OCI-LY7 (cell line): ENCODE measurements around the gene ELOF1. TPM values are rescaled to one million over a fixed set of nuclear protein-coding genes. Genes with fewer than 3 reads are reported as not detected.

Experiments used
- BruUV-seq: library from RNA; stranded (reverse); fragments of 400-500 nt; replicated peaks from 2 replicates; lab custom pipeline; 2021; lab: Mats Ljungman, UMichigan
- CTCF ChIA-PET: fragments of 300-600 bp; sonication (Branson Sonifier 250); formaldehyde crosslinking; loops from one replicate; lab custom pipeline; 2022; ENCODE audit warnings: antibody characterized with exemption; ENCODE audit not compliant: unreplicated experiment; lab: Charles Lee
- POLR2A ChIA-PET: fragments of 300-600 bp; sonication (Branson Sonifier 250); formaldehyde crosslinking; loops from one replicate; lab custom pipeline; 2022; ENCODE audit warnings: antibody characterized with exemption; lab: Charles Lee
- DNase-seq: peaks from one replicate; pipeline ENCODE4 v3.0.0-alpha.2; 2015; ENCODE audit warnings: low spot score
- H2AFZ ChIP-seq: fragments of 200-600 bp; sonication (generic), shearing (Covaris generic); 2 replicates; pipeline ENCODE4 v1.6.1; 2014; ENCODE audit warnings: mild to moderate bottlenecking, antibody characterized with exemption, low read length, moderate library complexity
- H3K27ac ChIP-seq: fragments of 200-600 bp; sonication (generic); 2 replicates; pipeline ENCODE4 v1.5.1; 2014; ENCODE audit warnings: mixed run types, low read depth, mild to moderate bottlenecking, moderate library complexity, low read length, inconsistent platforms; ENCODE audit not compliant: poor library complexity, severe bottlenecking
- H3K36me3 ChIP-seq: fragments of 200-600 bp; sonication (generic); 2 replicates; pipeline ENCODE4 v1.6.1; 2014; ENCODE audit warnings: mild to moderate bottlenecking, antibody characterized with exemption, low read length, moderate library complexity, mixed read lengths; ENCODE audit not compliant: insufficient read depth
- H3K4me1 ChIP-seq: fragments of 200-600 bp; sonication (generic); 2 replicates; pipeline ENCODE4 v1.5.1; 2014; ENCODE audit warnings: mild to moderate bottlenecking, low read length; ENCODE audit not compliant: insufficient read depth, poor library complexity, severe bottlenecking
- H3K4me2 ChIP-seq: fragments of 200-600 bp; sonication (generic); 2 replicates; pipeline ENCODE4 v1.6.1; 2014; ENCODE audit warnings: mild to moderate bottlenecking, low read length
- H3K4me3 ChIP-seq: fragments of 200-600 bp; sonication (generic); 2 replicates; pipeline ENCODE4 v1.5.1; 2014; ENCODE audit warnings: mild to moderate bottlenecking, low read depth, low read length; ENCODE audit not compliant: poor library complexity, severe bottlenecking
- H3K79me2 ChIP-seq: fragments of 200-600 bp; sonication (generic); 2 replicates; pipeline ENCODE4 v1.6.1; 2016; ENCODE audit warnings: low read depth, mild to moderate bottlenecking, low read length, moderate library complexity, mixed read lengths; ENCODE audit not compliant: insufficient read depth
- H3K9me2 ChIP-seq: fragments of 200-600 bp; sonication (generic); 2 replicates; pipeline ENCODE4 v1.6.1; 2016; ENCODE audit warnings: mild to moderate bottlenecking, low read length, mixed read lengths; ENCODE audit not compliant: insufficient read depth
- H3K9me3 ChIP-seq: fragments of 200-600 bp; sonication (generic); 2 replicates; pipeline ENCODE4 v1.6.1; 2014; ENCODE audit warnings: mild to moderate bottlenecking, mixed run types, low read length, mixed read lengths
- H4K20me1 ChIP-seq: fragments of 200-600 bp; sonication (generic); 2 replicates; pipeline ENCODE4 v1.6.1; 2014; ENCODE audit warnings: mild to moderate bottlenecking, antibody characterized with exemption, low read length, moderate library complexity, mixed read lengths; ENCODE audit not compliant: insufficient read depth
- EZH2phosphoT487 ChIP-seq: fragments of 200-600 bp; sonication (generic); IDR thresholded peaks from 2 replicates; pipeline ENCODE4 v1.6.1; 2018; ENCODE audit warnings: low read depth, borderline replicate concordance, mild to moderate bottlenecking, mixed run types, antibody characterized with exemption, low read length, moderate library complexity, mixed read lengths
- intact Hi-C: fragments of 100-400 bp; cut with micrococcal nuclease; formaldehyde crosslinking; loops from one replicate; pipeline ENCODE4 v1.10.0; 2022; ENCODE audit not compliant: unreplicated experiment
- total RNA-seq, 2 experiments: library from RNA; depleted of rRNA in 1 of 2; stranded (reverse); fragments of >200 nt in 1 of 2; shearing (Covaris generic) in 1 of 2; gene quantifications; 2 replicates each; pipeline ENCODE4 v1.2.3, GENCODE V29; 2014 to 2022
- TF ChIP-seq, protein P1 (sequence below): fragments of 200-600 bp; sonication (generic); conservative IDR thresholded peaks from 2 replicates; pipeline ENCODE4 v1.5.1; 2014; ENCODE audit warnings: mild to moderate bottlenecking, antibody characterized with exemption, low read length, moderate library complexity, mixed read lengths

ELOF1 gene
- total RNA-seq, 2 experiments from 2014 or later = 60.5 to 73.2 TPM

DNA sequence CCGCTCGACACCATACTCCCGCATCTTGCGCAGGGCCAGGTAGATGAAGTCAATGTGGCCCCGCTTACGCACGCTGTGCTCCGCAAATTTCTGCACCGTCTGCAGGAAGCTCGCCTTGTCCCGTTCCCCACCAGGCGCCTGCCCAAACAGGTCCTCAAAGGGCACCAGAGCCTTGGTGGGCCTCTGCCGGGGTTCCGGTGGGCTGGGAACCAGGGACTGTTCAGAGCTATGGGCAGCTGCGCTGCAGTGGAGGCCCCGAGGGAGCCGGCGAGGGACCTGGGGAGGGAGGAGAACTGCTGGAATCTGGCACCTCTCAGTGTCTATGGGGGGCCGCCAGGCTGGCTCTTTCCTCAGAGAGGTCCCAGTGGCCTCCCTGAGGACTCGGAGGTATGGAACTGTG is 45.1 kb downstream of the ELOF1 start:
- H4K20me1 ChIP-seq = no peaks in the 10 kb centered on the region
- DNase-seq = no peak
- BruUV-seq = no TSS peak
- CTCF ChIA-PET = no interaction called here
- H3K79me2 ChIP-seq = no peaks in the 10 kb centered on the region
- no peak overlapping the region for H3K4me3 ChIP-seq
- H3K9me3 ChIP-seq = no peaks in the 10 kb centered on the region
- no peaks in the 10 kb centered on the region for H3K4me1 ChIP-seq
- no peak overlapping the region for H3K27ac ChIP-seq
- peaks cover 51% of the 10 kb centered on the region for H3K36me3 ChIP-seq
- POLR2A ChIA-PET = interaction anchor here (0.6 to 0.7 kb wide), 3 partner anchors 9 to 253 kb away, joined by 3 to 6 read pairs (median 4); no protein-coding TSS in a partner anchor
- no peak overlapping the region for H3K4me2 ChIP-seq
- intact Hi-C loops = no loop called here
- no peak overlapping the region for H2AFZ ChIP-seq
- H3K9me2 ChIP-seq = no peaks in the 10 kb centered on the region
- no peak for TF ChIP-seq EZH2phosphoT487
- TF ChIP-seq, protein P1, sequence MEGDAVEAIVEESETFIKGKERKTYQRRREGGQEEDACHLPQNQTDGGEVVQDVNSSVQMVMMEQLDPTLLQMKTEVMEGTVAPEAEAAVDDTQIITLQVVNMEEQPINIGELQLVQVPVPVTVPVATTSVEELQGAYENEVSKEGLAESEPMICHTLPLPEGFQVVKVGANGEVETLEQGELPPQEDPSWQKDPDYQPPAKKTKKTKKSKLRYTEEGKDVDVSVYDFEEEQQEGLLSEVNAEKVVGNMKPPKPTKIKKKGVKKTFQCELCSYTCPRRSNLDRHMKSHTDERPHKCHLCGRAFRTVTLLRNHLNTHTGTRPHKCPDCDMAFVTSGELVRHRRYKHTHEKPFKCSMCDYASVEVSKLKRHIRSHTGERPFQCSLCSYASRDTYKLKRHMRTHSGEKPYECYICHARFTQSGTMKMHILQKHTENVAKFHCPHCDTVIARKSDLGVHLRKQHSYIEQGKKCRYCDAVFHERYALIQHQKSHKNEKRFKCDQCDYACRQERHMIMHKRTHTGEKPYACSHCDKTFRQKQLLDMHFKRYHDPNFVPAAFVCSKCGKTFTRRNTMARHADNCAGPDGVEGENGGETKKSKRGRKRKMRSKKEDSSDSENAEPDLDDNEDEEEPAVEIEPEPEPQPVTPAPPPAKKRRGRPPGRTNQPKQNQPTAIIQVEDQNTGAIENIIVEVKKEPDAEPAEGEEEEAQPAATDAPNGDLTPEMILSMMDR = no peak

DNA sequence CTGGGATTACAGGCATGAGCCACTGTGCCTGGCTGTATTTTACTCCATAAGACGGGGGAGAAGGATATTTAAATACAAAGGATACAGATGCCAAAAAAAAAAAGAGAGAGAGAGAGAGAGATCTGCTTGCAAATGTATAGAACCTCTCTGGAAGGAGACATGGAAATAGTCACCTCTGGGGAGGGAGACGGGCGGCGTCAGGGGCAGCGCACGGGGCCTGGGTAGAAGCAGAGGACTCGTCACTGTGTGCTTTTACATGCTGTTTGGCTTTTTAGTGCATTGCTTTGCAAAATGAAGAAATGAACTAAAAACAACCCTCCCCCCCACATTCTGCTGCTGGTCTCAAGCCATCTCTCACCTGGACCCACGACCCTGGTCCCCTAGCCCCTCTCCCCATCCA is 48.6 kb downstream of the ELOF1 start:
- ChIA-PET CTCF (no interaction called here), POLR2A (no interaction called here)
- no peaks in the 10 kb centered on the region for H3K9me3 ChIP-seq
- H3K4me1 ChIP-seq = peaks cover 16% of the 10 kb centered on the region
- peaks cover 5% of the 10 kb centered on the region; the same call in 1 of the 2 replicates for H3K79me2 ChIP-seq
- H2AFZ ChIP-seq = no peak overlapping the region
- no peak for TF ChIP-seq EZH2phosphoT487
- TF ChIP-seq, protein P1 = no peak
- peaks cover 31% of the 10 kb centered on the region for H3K36me3 ChIP-seq
- no peak for DNase-seq
- no peak overlapping the region for H3K4me3 ChIP-seq
- intact Hi-C loops = no loop called here
- H3K27ac ChIP-seq = no peak overlapping the region
- BruUV-seq = no TSS peak
- H4K20me1 ChIP-seq = no peaks in the 10 kb centered on the region
- H3K9me2 ChIP-seq = no peaks in the 10 kb centered on the region
- no peak overlapping the region for H3K4me2 ChIP-seq

DNA sequence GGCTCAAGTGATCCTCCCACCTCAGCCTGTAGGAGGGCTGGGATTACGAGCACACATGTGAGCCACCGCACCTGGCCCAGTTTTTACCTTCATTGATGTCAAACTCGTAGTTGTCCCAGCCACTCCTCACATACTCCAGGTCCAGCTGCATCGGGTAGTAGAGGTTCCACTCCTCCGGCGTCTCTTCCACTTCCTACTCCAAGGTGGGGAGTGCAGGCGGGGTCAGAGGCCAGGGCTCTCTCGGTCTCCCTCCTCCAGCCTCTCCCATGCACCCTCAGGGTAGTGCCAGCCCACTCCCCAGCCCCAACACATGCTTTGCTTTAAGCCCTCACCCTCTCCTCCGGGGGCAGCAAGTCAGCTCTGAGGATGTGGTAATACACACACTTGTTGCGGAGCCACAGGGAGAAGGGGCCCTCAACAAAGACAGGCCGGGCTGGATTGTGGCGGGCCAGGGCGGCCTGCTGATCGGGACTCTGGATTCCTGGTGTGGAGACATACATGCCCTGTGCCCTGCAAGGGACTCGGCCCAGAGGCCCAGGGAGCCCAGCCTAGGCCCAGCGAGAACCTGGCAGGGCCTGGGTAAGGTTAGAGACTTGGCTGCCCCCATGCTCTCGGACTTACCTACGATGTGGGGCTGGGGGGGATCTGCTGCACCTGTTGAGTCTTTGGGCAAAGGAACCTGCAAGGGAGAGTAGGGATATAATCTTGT is 51.5 kb downstream of the ELOF1 start:
- no peak overlapping the region for H2AFZ ChIP-seq
- CTCF ChIA-PET = no interaction called here
- POLR2A ChIA-PET = interaction anchor here (0.6 kb wide), 1 partner anchor 306 kb away, joined by 4 read pairs; no protein-coding TSS in a partner anchor

More for the DNA sequence above, 51.5 kb downstream of the ELOF1 start:
- Histone ChIP-seq H3K9me3 (no peaks in the 10 kb centered on the region), H3K9me2 (no peaks in the 10 kb centered on the region), H3K79me2 (peaks cover 11% of the 10 kb centered on the region; the same call in 1 of the 2 replicates), H3K4me1 (peaks cover 23% of the 10 kb centered on the region), H3K27ac (no peak overlapping the region), H3K4me3 (peak overlapping the region; percentile 82), H3K4me2 (peak overlapping the region; percentile 95), H4K20me1 (no peaks in the 10 kb centered on the region), H3K36me3 (peaks cover 23% of the 10 kb centered on the region)
- no TSS peak for BruUV-seq
- intact Hi-C loops = no loop called here
- TF ChIP-seq, protein P1 = no peak
- no peak for TF ChIP-seq EZH2phosphoT487
- DNase-seq = no peak
